GM19043 (cell line): ENCODE results near the gene FN3K.

Source experiments
- ATAC-seq: cut with Tn5 transposase; IDR thresholded peaks from one replicate; pipeline ENCODE4 v1.9.1; 2021; ENCODE audit warnings: low read depth; ENCODE audit not compliant: unreplicated experiment

FN3K gene

GRCh38 chr17:82734987-82735866, at the start of gene FN3K:
Gene FN3K (plus strand): TSS chr17:82735615. CDS start chr17:82735637, 22 bp downstream.
- ATAC-seq: no peak

- no peak for ATAC-seq
Measured at GRCh38 chr17:82686366-82687324, 48.8 kb upstream of the FN3K start.

GRCh38 chr17:82687375-82687861, 48.0 kb upstream of the FN3K start:
- ATAC-seq: no peak

GRCh38 chr17:82687871-82688270, 47.5 kb upstream of the FN3K start:
- no peak for ATAC-seq

- no peak for ATAC-seq
Measured at GRCh38 chr17:82689077-82689476, 46.3 kb upstream of the FN3K start.

GRCh38 chr17:82690786-82691489, 44.5 kb upstream of the FN3K start:
- no peak for ATAC-seq

- ATAC-seq: no peak
Measured at GRCh38 chr17:82691714-82692113, 43.7 kb upstream of the FN3K start.

- ATAC-seq: no peak
Measured at GRCh38 chr17:82692268-82692667, 43.1 kb upstream of the FN3K start.

GRCh38 chr17:82693168-82693867, 42.1 kb upstream of the FN3K start:
- ATAC-seq: no peak

- no peak for ATAC-seq
Measured at GRCh38 chr17:82694647-82695046, 40.8 kb upstream of the FN3K start.

GRCh38 chr17:82696259-82696658, 39.2 kb upstream of the FN3K start:
- ATAC-seq: no peak

- ATAC-seq: no peak
Measured at GRCh38 chr17:82696916-82697807, 38.3 kb upstream of the FN3K start.

- no peak for ATAC-seq
Measured at GRCh38 chr17:82697808-82698064, 37.7 kb upstream of the FN3K start.

- peak; percentile 87 for ATAC-seq
Measured at GRCh38 chr17:82698065-82698973, 37.1 kb upstream of the FN3K start, which contains the start of gene RAB40B. Gene RAB40B (minus strand): TSS chr17:82698698. CDS start chr17:82698596, 102 bp downstream.

GRCh38 chr17:82698974-82699442, 36.4 kb upstream of the FN3K start:
- ATAC-seq: no peak

GRCh38 chr17:82699551-82699950, 35.9 kb upstream of the FN3K start:
- no peak for ATAC-seq

- no peak for ATAC-seq
Measured at GRCh38 chr17:82702231-82702927, 33.0 kb upstream of the FN3K start.
